B cell (primary cell): Measurements from ENCODE around the gene ECE1. TPM values are rescaled to one million over a fixed set of nuclear protein-coding genes. Genes with fewer than 3 reads are reported as not detected.

Experiments used
- ATAC-seq: fragments of 200-7000 bp; cut with Tn5 transposase; one replicate; pipeline ENCODE4 v1.10.0; 2021; ENCODE audit warnings: low read depth, mild to moderate bottlenecking, moderate number of reproducible peaks, moderate library complexity
- CTCF ChIA-PET: fragments of 350-600 bp; sonication (Branson Sonifier 250); formaldehyde crosslinking; loops from one replicate; lab custom pipeline; 2021; ENCODE audit warnings: antibody characterized with exemption, inconsistent platforms; lab: Charles Lee
- POLR2A ChIA-PET: fragments of 350-600 bp; sonication (Branson Sonifier 250); formaldehyde crosslinking; loops from one replicate; lab custom pipeline; 2021; ENCODE audit warnings: antibody characterized with exemption; lab: Charles Lee
- DNase-seq: peaks from one replicate; pipeline ENCODE4 v3.0.0; 2013
- H2AFZ ChIP-seq: 2 replicates; pipeline ENCODE4 v1.6.1; 2012; ENCODE audit warnings: mild to moderate bottlenecking, low read depth, low read length; ENCODE audit not compliant: insufficient read depth, poor library complexity, severe bottlenecking
- H3K27ac ChIP-seq, 2 donors: 1 replicate in 1 of 2; 2 replicates in 1 of 2; pipeline ENCODE4 v1.5.1; 2012 to 2013; ENCODE audit warnings: low read length in 2 of 2, mild to moderate bottlenecking in 2 of 2, moderate library complexity in 1 of 2
- H3K27me3 ChIP-seq, 4 experiments: fragments of 200-600 bp in 1 of 4; sonication (generic) in 1 of 4; replicated peaks in 1 of 4; 1 replicate in 2 of 4; 2 replicates in 2 of 4; pipeline versions ENCODE4 v1.6.1 to v1.7.0; 2013 to 2016; ENCODE audit warnings: low read length in 3 of 4, mild to moderate bottlenecking in 2 of 4, mixed read lengths in 1 of 4, moderate library complexity in 1 of 4; ENCODE audit not compliant: insufficient read depth in 4 of 4, control insufficient read depth in 3 of 4; ENCODE audit errors: control extremely low read depth in 1 of 4
- H3K36me3 ChIP-seq, 2 experiments: replicated peaks in 1 of 2; 1 replicate in 1 of 2; 2 replicates in 1 of 2; pipeline versions ENCODE4 v1.6.1 to v1.7.1; 2013; ENCODE audit warnings: low read length in 1 of 2; ENCODE audit not compliant: insufficient read depth in 2 of 2, control insufficient read depth in 1 of 2; ENCODE audit errors: control extremely low read depth in 1 of 2, extremely low read depth in 1 of 2
- H3K4me1 ChIP-seq, 2 donors: fragments of 200-600 bp in 1 of 2; sonication (generic) in 1 of 2; 1 replicate in 1 of 2; 2 replicates in 1 of 2; pipeline versions ENCODE4 v1.5.1 to v1.6.1; 2013 to 2017; ENCODE audit warnings: low read length in 2 of 2; ENCODE audit not compliant: control insufficient read depth in 2 of 2, insufficient read depth in 2 of 2
- H3K4me2 ChIP-seq: replicated peaks from 2 replicates; pipeline ENCODE3; 2012; ENCODE audit warnings: mild to moderate bottlenecking, low read depth, low read length; ENCODE audit not compliant: poor library complexity, severe bottlenecking
- H3K4me3 ChIP-seq, 5 experiments: fragments of 200-600 bp in 1 of 5; sonication (generic) in 1 of 5; 1 replicate in 3 of 5; 2 replicates in 2 of 5; pipeline versions ENCODE4 v1.5.1 to v1.7.0; 2011 to 2016; ENCODE audit warnings: low read length in 4 of 5, mild to moderate bottlenecking in 4 of 5, low read depth in 2 of 5, control low read depth in 1 of 5, moderate library complexity in 1 of 5; ENCODE audit not compliant: insufficient read depth in 1 of 5; ENCODE audit errors: control extremely low read depth in 1 of 5, extremely low read depth in 1 of 5
- H3K79me2 ChIP-seq: fragments of 200-600 bp; sonication (generic); one replicate; pipeline ENCODE4 v1.6.0; 2016; ENCODE audit warnings: low read length; ENCODE audit not compliant: control insufficient read depth, insufficient read depth
- H3K9ac ChIP-seq: fragments of 200-600 bp; sonication (generic); 2 replicates; pipeline ENCODE4 v1.6.1; 2017; ENCODE audit warnings: mild to moderate bottlenecking, low read length, moderate library complexity
- H3K9me3 ChIP-seq, 3 donors: one replicate each; pipeline versions ENCODE4 v1.6.1 to v1.7.1; 2013; ENCODE audit warnings: low read length in 2 of 3; ENCODE audit not compliant: control insufficient read depth in 2 of 3, insufficient read depth in 1 of 3; ENCODE audit errors: control extremely low read depth in 1 of 3
- H4K20me1 ChIP-seq: 2 replicates; pipeline ENCODE4 v1.6.0; 2012; ENCODE audit warnings: mild to moderate bottlenecking, low read length; ENCODE audit not compliant: insufficient read depth, control insufficient read depth, poor library complexity, severe bottlenecking
- H3K27ac Mint-ChIP-seq: one replicate; pipeline ENCODE4 v1.8.0; 2021; ENCODE audit warnings: mixed read lengths
- H3K27me3 Mint-ChIP-seq: one replicate; pipeline ENCODE4 v1.8.0; 2021; ENCODE audit warnings: mixed read lengths
- H3K4me1 Mint-ChIP-seq: one replicate; pipeline ENCODE4 v1.8.0; 2021; ENCODE audit warnings: mixed read lengths
- H3K4me3 Mint-ChIP-seq: one replicate; pipeline ENCODE4 v1.8.0; 2021; ENCODE audit warnings: mixed read lengths
- H3K9me3 Mint-ChIP-seq: one replicate; pipeline ENCODE4 v1.8.0; 2022; ENCODE audit warnings: mixed read lengths; ENCODE audit not compliant: insufficient read depth
- EZH2 ChIP-seq: IDR thresholded peaks from 2 replicates; pipeline ENCODE4 v1.6.1; 2012; ENCODE audit warnings: borderline replicate concordance, low read depth, mild to moderate bottlenecking, moderate library complexity, low read length; ENCODE audit not compliant: insufficient read depth, poor library complexity, severe bottlenecking
- WGBS: methylation state at CpG from one replicate; pipeline ENCODE4 v1.1.5; 2013; ENCODE audit warnings: missing lambda C conversion rate; ENCODE audit not compliant: insufficient coverage; 5-methylcytosine and 5-hydroxymethylcytosine counted together
- intact Hi-C: fragments of 100-400 bp; cut with micrococcal nuclease; formaldehyde crosslinking; loops from one replicate; pipeline ENCODE4 v1.10.0; 2022
- polyA plus RNA-seq: library from polyadenylated mRNA; depleted of rRNA; stranded (reverse); fragments of >200 nt; gene quantifications from 2 replicates; pipeline ENCODE4 v1.2.3, GENCODE V29; 2012
- total RNA-seq, 2 donors: library from RNA; stranded (reverse); fragments of 120-200 nt in 1 of 2; gene quantifications; 1 replicate in 1 of 2; 2 replicates in 1 of 2; pipeline versions ENCODE4 v1.2.3 to v1.2.4, GENCODE V29; 2013 to 2022
- TF ChIP-seq, protein P1 (sequence below): fragments of 200-600 bp; IDR thresholded peaks from one replicate; pipeline ENCODE4 v1.8.0; 2022; ENCODE audit warnings: antibody characterized with exemption, mild to moderate bottlenecking

Gene ECE1
- total and polyA plus RNA-seq, 2 donors (not counting 1 experiment from before 2014, with no cell fraction given): 46.7 to 133 TPM

DNA sequence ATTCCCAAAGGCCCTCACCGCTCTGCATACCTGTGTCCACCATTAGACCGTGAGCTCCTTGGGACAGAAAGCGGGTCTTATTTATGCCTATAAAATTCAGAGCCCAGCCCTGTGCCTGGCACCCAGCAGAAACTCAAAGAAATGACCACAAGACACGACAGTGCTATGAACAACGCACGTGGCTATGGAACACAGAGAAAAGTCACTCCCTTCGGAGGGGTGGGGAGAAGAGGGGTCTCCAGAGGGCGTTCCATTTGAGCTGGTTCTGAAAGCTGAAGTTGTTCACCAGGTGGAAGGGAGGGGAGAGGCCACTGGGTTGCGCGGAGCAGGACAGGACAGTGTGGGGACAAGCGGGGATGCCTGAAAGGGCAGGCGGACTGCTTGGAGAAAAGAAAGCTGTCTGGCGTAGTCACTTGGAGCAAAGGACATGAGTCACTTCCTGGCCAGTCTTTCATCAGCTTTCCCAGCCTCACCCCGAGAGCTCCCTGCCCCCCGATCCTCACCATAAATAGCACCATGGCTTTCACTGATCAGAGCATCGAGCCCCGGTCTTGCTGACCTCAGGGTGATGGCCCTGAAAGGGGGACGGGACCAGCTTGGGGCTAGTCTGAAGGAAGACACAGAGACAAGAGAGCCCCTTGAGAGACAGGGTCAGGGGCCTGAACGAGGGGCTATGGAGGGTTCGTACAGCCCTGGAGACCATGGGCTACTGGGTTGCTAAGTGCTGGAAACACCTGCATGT is 28.5 kb downstream of the ECE1 start:
- no peak overlapping the region for H3K4me3 Mint-ChIP-seq
- POLR2A ChIA-PET: interaction anchor here (0.9 kb wide), 1 partner anchor 31 kb away, joined by 3 read pairs; no protein-coding TSS in a partner anchor

More for the DNA sequence above, 28.5 kb downstream of the ECE1 start:
- Histone ChIP-seq H3K27ac (peak overlapping the region in 1 of 2 donors; percentile 12), H3K27me3 (no peaks in the 10 kb centered on the region), H3K79me2 (no peaks in the 10 kb centered on the region), H3K9ac (no peak overlapping the region), H2AFZ (no peak overlapping the region), H3K4me3 (no peak overlapping the region), H4K20me1 (peaks cover 18% of the 10 kb centered on the region), H3K4me1 (no peaks in the 10 kb centered on the region), H3K9me3 (peaks cover 0 to 3% (median 0%) of the 10 kb centered on the region in 3 donors), H3K36me3 (peaks cover 4 to 88% of the 10 kb centered on the region in 2 experiments), H3K4me2 (no peak overlapping the region)
- intact Hi-C loops: no loop called here
- ATAC-seq (no peak), DNase-seq (no peak)
- Mint-ChIP-seq H3K9me3 (no peaks in the 10 kb centered on the region), H3K27me3 (no peaks in the 10 kb centered on the region), H3K4me1 (peaks cover 16% of the 10 kb centered on the region), H3K27ac (peak overlapping the region; percentile 65)
- 42% methylated on average over 14 of the region's 20 CpGs for WGBS
- no peak for TF ChIP-seq EZH2
- TF ChIP-seq, protein P1, sequence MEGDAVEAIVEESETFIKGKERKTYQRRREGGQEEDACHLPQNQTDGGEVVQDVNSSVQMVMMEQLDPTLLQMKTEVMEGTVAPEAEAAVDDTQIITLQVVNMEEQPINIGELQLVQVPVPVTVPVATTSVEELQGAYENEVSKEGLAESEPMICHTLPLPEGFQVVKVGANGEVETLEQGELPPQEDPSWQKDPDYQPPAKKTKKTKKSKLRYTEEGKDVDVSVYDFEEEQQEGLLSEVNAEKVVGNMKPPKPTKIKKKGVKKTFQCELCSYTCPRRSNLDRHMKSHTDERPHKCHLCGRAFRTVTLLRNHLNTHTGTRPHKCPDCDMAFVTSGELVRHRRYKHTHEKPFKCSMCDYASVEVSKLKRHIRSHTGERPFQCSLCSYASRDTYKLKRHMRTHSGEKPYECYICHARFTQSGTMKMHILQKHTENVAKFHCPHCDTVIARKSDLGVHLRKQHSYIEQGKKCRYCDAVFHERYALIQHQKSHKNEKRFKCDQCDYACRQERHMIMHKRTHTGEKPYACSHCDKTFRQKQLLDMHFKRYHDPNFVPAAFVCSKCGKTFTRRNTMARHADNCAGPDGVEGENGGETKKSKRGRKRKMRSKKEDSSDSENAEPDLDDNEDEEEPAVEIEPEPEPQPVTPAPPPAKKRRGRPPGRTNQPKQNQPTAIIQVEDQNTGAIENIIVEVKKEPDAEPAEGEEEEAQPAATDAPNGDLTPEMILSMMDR: no peak
- CTCF ChIA-PET: interaction anchor here (0.6 to 12.5 kb wide), 4 partner anchors 10 to 108 kb away, joined by 4 to 562 read pairs (median 16); no protein-coding TSS in a partner anchor
